Vagina (tissue), 2 donors: Measurements from ENCODE around the gene SLC39A6.

ENCODE experiments used
- CTCF ChIP-seq, 3 experiments: fragments of 450-650 bp in 2 of 3; fragments of 200-600 bp in 1 of 3; sonication (generic) in 1 of 3; IDR thresholded peaks; one replicate each; pipeline ENCODE4 v1.5.1; 2017 to 2019; ENCODE audit warnings: antibody characterized with exemption in 3 of 3, mild to moderate bottlenecking in 2 of 3, moderate library complexity in 2 of 3
- POLR2A ChIP-seq, 2 donors: fragments of 450-650 bp; IDR thresholded peaks; one replicate each; pipeline ENCODE4 v1.6.1; 2017; ENCODE audit warnings: antibody characterized with exemption in 2 of 2, mild to moderate bottlenecking in 2 of 2, moderate library complexity in 2 of 2

- TF ChIP-seq CTCF (IDR thresholded peaks at IDR 0.05) (no peak), POLR2A (IDR thresholded peaks at IDR 0.05) (no peak)
Measured at GRCh38 chr18:36066686-36067054, 62.5 kb downstream of the SLC39A6 start.
